Esophagus (tissue), 2 donors: ENCODE measurements around the gene HACE1. TPM values are rescaled to one million over a fixed set of nuclear protein-coding genes. Genes with fewer than 3 reads are reported as not detected.

Source experiments
- H3K27ac ChIP-seq, 2 donors: one replicate each; pipeline ENCODE4 v1.5.1; 2013; ENCODE audit warnings: low read depth in 2 of 2, mild to moderate bottlenecking in 2 of 2, inconsistent platforms in 1 of 2, low read length in 1 of 2, moderate library complexity in 1 of 2
- H3K27me3 ChIP-seq, 2 donors: one replicate each; pipeline ENCODE4 v1.6.1; 2013; ENCODE audit warnings: low read length in 2 of 2, control low read depth in 1 of 2, mild to moderate bottlenecking in 1 of 2; ENCODE audit not compliant: insufficient read depth in 2 of 2, control insufficient read depth in 1 of 2
- H3K36me3 ChIP-seq, 2 donors: one replicate each; pipeline ENCODE4 v1.6.1; 2013; ENCODE audit warnings: low read length in 1 of 2; ENCODE audit not compliant: control insufficient read depth in 2 of 2, insufficient read depth in 2 of 2
- H3K4me1 ChIP-seq, 2 donors: one replicate each; pipeline ENCODE4 v1.6.1; 2013; ENCODE audit warnings: low read length in 1 of 2; ENCODE audit not compliant: control insufficient read depth in 2 of 2, insufficient read depth in 2 of 2
- H3K4me3 ChIP-seq, 2 donors: one replicate each; pipeline ENCODE4 v1.5.1; 2013; ENCODE audit warnings: low read length in 2 of 2, mild to moderate bottlenecking in 2 of 2, low read depth in 1 of 2, moderate library complexity in 1 of 2
- H3K9me3 ChIP-seq, 2 donors: one replicate each; pipeline ENCODE4 v1.6.1; 2013; ENCODE audit warnings: mild to moderate bottlenecking in 2 of 2, low read depth in 1 of 2, low read length in 1 of 2, moderate library complexity in 1 of 2; ENCODE audit not compliant: control insufficient read depth in 2 of 2, insufficient read depth in 1 of 2
- WGBS, 2 donors: extraction: QIAGEN DNeasy Blood & Tissue Kit; methylation state at CpG; one replicate each; pipeline ENCODE4 v1.1.7; 2013; 5-methylcytosine and 5-hydroxymethylcytosine counted together
- polyA plus RNA-seq, 2 donors: library from polyadenylated mRNA; stranded (reverse); fragments of 200-250 nt; gene quantifications; one replicate each; pipeline ENCODE4 v1.2.3, GENCODE V29; 2013
- donor health status: healthy with polysubstance abuse.
- donor health status: Bipolar disorder and iron deficiency.

Gene HACE1
- polyA plus RNA-seq, 2 donors, result 6.4 to 8.6 TPM

DNA sequence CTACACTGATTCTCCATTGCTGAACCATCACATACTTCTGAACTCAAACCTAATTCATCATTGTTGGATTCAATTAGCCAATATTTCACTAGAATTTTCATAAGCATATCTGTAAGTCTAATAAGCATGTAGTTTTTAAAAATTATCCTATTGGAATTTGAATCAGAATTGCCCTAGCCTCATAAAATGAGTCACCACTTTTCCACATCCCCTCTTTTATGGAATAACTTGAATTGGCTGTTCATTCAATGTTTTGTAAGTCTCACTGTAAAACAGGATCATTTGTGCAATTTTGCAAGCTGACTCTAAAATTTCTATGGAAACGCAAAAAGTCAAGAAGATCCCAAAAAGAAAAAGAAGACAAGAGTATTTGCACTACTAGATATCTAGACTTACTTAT is 141.0 kb downstream of the HACE1 start:
- Histone ChIP-seq H3K36me3 (no peaks in the 10 kb centered on the region), H3K27me3 (no peaks in the 10 kb centered on the region), H3K4me3 (no peak overlapping the region), H3K4me1 (no peaks in the 10 kb centered on the region), H3K27ac (no peak overlapping the region), H3K9me3 (no peaks in the 10 kb centered on the region)
- WGBS, 2 donors, result 93 to 95% methylated on average over 1 of the region's 1 CpG

DNA sequence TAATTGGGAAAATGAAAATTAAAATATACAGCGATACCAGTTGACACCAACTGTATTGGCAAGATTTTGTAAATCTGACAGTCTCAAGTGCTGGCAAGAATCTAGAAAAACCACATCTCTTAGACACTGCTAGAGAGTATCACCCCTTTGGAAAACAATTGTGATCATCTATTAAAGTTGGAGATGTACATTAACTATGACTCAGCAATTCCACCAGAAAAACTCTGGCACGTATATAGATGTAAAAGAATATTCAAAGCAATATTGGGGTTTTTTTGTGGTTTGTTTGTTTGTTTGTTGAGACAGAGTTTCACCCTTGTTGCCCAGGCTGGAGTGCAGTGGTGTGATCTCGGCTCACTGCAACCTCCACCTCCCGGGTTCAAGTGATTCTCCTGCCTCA is 142.9 kb downstream of the HACE1 start:
- no peaks in the 10 kb centered on the region for H3K9me3 ChIP-seq
- H3K4me3 ChIP-seq, result no peak overlapping the region
- 92 to 93% methylated on average over 4 of the region's 4 CpGs for WGBS, 2 donors
- H3K4me1 ChIP-seq, result no peaks in the 10 kb centered on the region
- no peaks in the 10 kb centered on the region for H3K27me3 ChIP-seq
- H3K36me3 ChIP-seq, result no peaks in the 10 kb centered on the region
- H3K27ac ChIP-seq, result no peak overlapping the region

GRCh38 chr6:104714796-104715195 is 144.9 kb downstream of the HACE1 start:
- Histone ChIP-seq H3K36me3 (no peaks in the 10 kb centered on the region), H3K27me3 (no peaks in the 10 kb centered on the region), H3K4me3 (no peak overlapping the region), H3K9me3 (no peaks in the 10 kb centered on the region), H3K27ac (no peak overlapping the region), H3K4me1 (no peaks in the 10 kb centered on the region)
- WGBS, 2 donors, result 70 to 87% methylated on average over 3 of the region's 3 CpGs

DNA sequence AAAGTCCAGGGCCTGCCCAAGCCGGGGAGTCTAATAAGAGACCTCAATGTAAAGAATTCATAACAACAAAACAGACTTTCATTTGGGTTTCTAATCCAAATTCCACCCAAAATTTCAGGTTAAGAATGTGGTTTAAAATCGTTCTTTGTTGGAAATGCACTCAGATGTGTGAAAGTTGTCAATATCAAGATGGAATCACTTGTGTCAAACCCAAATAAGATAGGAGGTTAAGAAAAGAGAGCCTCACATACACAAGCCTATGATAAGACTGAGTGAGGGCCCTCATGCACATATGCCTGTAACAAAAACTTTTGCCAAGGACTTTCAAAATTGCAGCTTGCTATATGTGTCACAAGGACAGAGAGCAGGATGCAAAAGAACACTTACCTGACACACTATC is 145.7 kb downstream of the HACE1 start:
- no peak overlapping the region for H3K4me3 ChIP-seq
- WGBS, 2 donors, result 78 to 84% methylated on average over 2 of the region's 2 CpGs
- H3K36me3 ChIP-seq, result no peaks in the 10 kb centered on the region
- H3K27ac ChIP-seq, result no peak overlapping the region
- no peaks in the 10 kb centered on the region for H3K4me1 ChIP-seq
- no peaks in the 10 kb centered on the region for H3K9me3 ChIP-seq
- no peaks in the 10 kb centered on the region for H3K27me3 ChIP-seq

- no peaks in the 10 kb centered on the region for H3K9me3 ChIP-seq
- no peak overlapping the region for H3K27ac ChIP-seq
- H3K36me3 ChIP-seq, result no peaks in the 10 kb centered on the region
- 55 to 60% methylated on average over 4 of the region's 4 CpGs for WGBS, 2 donors
- no peaks in the 10 kb centered on the region for H3K27me3 ChIP-seq
- no peak overlapping the region for H3K4me3 ChIP-seq
- no peaks in the 10 kb centered on the region for H3K4me1 ChIP-seq
Measured at GRCh38 chr6:104711371-104711770, 148.3 kb downstream of the HACE1 start.

DNA sequence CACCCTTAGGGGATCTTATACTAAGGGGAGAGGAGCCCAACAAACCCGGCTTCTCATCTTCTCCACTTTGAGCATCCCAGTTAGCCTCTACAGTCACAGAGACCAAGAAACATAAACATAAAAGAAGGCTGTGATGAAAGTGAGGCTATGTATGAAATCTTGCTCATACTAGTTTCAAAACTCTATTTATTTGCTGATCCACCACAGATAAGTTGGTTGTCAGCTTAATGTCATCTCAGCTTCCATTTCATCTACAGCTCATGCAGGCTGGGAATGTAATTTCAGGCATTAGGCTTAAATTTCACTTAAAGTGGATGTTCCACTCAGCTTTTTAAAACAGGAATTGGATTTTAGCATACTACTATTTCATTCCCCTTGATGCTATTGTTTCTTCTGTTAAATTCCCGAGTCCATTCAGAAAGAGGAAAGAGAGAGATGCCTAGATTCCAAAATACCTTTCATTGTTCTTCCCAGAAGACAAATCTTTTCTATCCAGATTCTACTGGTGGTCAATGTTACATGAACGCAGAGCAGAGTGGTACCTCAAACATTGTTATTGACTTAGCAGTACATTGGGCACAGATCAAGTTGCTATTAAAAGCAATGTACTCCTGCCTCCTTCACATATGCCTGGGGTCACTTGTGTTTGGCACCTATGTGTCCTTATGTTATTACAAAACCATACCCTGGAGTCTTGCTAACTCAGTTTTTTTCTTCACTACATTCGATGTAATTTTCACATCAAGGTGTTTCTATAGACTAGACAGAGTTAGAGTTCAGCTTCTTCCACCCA is 149.0 kb downstream of the HACE1 start:
- Histone ChIP-seq H3K4me1 (no peaks in the 10 kb centered on the region), H3K36me3 (no peaks in the 10 kb centered on the region), H3K9me3 (no peaks in the 10 kb centered on the region), H3K27me3 (no peaks in the 10 kb centered on the region), H3K27ac (no peak overlapping the region), H3K4me3 (no peak overlapping the region)
- 74 to 76% methylated on average over 4 of the region's 4 CpGs for WGBS, 2 donors

DNA sequence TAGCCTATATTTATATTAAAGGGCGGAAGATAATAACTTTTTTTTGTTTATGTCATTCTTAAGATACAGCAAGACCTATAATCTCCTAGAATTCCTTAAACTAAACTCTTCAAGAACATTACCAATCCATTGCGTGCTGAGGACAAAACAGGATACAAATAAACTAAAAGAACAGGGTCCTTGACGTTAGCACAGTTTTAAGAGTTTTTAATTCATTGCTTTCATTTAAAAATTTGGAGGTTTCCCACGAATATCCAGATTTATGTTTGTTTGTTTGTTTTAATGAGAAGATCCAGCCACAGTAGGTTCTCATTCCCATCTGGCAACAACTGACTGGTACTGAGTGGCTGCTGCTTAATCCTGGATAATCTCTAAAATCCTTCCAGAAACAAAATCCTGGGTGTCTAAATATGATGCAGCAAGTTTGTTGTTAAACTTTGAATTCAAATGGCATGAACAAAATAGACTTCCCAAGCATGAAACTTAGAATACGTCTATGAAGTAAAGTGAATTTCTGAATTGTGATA is 153.7 kb downstream of the HACE1 start:
- Histone ChIP-seq H3K27me3 (no peaks in the 10 kb centered on the region), H3K36me3 (no peaks in the 10 kb centered on the region), H3K27ac (no peak overlapping the region), H3K4me3 (no peak overlapping the region), H3K9me3 (no peaks in the 10 kb centered on the region), H3K4me1 (no peaks in the 10 kb centered on the region)
- WGBS, 2 donors, result 73 to 77% methylated on average over 5 of the region's 5 CpGs

DNA sequence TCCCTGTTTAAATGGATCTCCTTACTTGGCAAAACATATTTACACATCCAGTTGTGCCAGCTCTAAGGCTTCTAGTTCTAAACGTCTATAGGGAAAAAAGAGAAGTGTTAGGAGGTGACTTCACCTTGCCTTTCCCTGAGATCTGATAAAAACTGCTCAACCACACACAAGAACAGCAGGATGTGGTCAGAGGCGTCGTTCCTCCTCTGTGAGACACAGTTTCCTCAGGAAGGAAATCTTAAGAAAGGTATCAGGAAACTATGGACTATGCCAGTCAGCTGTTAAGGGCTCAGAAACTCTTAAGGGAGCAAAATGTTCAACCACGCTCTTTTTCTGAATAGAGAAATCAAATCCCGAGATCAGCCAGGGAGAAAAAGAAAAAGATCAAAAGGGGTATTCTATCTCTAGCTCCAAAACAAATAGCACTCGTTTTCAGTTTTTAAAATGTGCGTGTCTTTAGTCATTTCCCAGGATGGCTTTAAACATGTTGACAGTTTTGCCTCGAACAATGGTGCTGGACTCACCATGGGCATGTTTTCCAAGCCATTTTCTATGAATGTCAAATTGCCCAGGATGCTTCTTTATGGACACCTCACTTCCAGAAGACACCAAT is 154.5 kb downstream of the HACE1 start:
- H3K27ac ChIP-seq, result no peak overlapping the region
- no peaks in the 10 kb centered on the region for H3K27me3 ChIP-seq
- 38 to 40% methylated on average over 8 of the region's 8 CpGs for WGBS, 2 donors
- H3K9me3 ChIP-seq, result no peaks in the 10 kb centered on the region
- no peaks in the 10 kb centered on the region for H3K36me3 ChIP-seq
- no peaks in the 10 kb centered on the region for H3K4me1 ChIP-seq
- H3K4me3 ChIP-seq, result no peak overlapping the region

DNA sequence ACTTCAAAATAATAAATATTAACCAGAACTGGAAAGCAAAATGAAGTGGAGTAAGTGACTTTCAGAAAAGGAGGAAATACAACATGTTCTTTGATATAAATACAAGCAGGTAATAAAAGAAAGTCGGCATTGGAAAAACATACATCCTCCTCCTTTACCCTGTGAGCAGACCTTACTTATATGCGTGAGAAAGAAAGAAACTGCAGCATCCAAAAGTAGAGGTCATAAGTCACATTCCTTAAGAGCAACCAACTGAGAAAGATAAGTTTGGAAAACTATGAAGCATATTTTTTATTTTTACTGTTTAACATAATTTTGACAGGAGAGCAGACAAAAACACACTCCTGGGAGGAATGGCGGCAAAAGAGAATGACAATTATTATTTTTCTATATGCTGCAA is 155.5 kb downstream of the HACE1 start:
- H3K27me3 ChIP-seq, result no peaks in the 10 kb centered on the region
- H3K9me3 ChIP-seq, result no peaks in the 10 kb centered on the region
- 70 to 76% methylated on average over 3 of the region's 3 CpGs for WGBS, 2 donors
- no peaks in the 10 kb centered on the region for H3K36me3 ChIP-seq
- H3K4me1 ChIP-seq, result no peaks in the 10 kb centered on the region
- no peak overlapping the region for H3K4me3 ChIP-seq
- H3K27ac ChIP-seq, result no peak overlapping the region
